HL-60 (cell line): Measurements from ENCODE around the gene POLD3.

ENCODE experiments used
- DNase-seq, 2 experiments: peaks; one replicate each; pipeline ENCODE4 v3.0.0-alpha.2; 2010 to 2020; ENCODE audit warnings: low read depth in 1 of 2, low spot score in 1 of 2
- H3K27ac ChIP-seq: fragments of 250-450 bp; sonication (Bioruptor Pico); replicated peaks from 2 replicates; pipeline ENCODE4 v1.5.1; 2020; ENCODE audit warnings: mild to moderate bottlenecking, moderate library complexity
- H3K27me3 ChIP-seq: fragments of 250-450 bp; sonication (Bioruptor Pico); 2 replicates; pipeline ENCODE4 v1.5.1; 2021; ENCODE audit warnings: mild to moderate bottlenecking, moderate library complexity; ENCODE audit not compliant: insufficient read depth, poor library complexity, severe bottlenecking
- H3K4me3 ChIP-seq: replicated peaks from 2 replicates; pipeline ENCODE4 v1.5.1; 2011; ENCODE audit warnings: mild to moderate bottlenecking, control low read depth, low read length; ENCODE audit not compliant: insufficient read depth
- GABPA ChIP-seq: IDR thresholded peaks from 2 replicates; pipeline ENCODE4 v1.6.1; 2012; ENCODE audit warnings: low read depth
- POLR2AphosphoS5 ChIP-seq: IDR thresholded peaks from 2 replicates; pipeline ENCODE4 v1.6.1; 2012; ENCODE audit warnings: low read depth
- SPI1 ChIP-seq: IDR thresholded peaks from 2 replicates; pipeline ENCODE4 v1.6.1; 2012; ENCODE audit warnings: low read depth, mild to moderate bottlenecking, borderline replicate concordance
- TF ChIP-seq, protein P1 (sequence below): IDR thresholded peaks from 2 replicates; pipeline ENCODE4 v1.6.1; 2012; ENCODE audit warnings: low read depth; ENCODE audit not compliant: insufficient replicate concordance
- TF ChIP-seq, protein P2 (sequence below): IDR thresholded peaks from one replicate; pipeline ENCODE4 v1.5.1; 2011; ENCODE audit warnings: low read length, control low read depth, inconsistent platforms; ENCODE audit not compliant: insufficient read depth

Gene POLD3

DNA sequence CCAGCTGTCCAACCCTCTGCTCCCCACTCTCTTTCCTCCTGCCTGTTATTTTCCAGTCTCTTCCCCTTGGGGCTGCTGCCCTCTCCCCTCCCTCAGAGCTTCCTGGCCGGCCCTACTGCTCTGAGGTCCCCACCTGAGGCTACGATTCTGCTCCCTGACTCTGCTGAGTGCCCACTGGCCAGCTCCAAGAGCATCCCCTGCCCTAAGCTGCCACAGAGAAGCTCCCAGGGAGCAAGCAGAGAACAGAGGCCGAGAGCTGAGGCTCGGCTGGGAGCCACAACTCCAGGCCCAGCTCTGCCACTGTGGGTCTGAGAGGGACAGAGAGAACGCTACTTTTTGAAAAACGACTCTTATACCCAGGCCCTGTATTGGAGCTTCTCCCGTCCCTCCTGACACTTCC is 77.8 kb downstream of the POLD3 start:
- no peak overlapping the region for H3K27ac ChIP-seq
- TF ChIP-seq, protein P1, sequence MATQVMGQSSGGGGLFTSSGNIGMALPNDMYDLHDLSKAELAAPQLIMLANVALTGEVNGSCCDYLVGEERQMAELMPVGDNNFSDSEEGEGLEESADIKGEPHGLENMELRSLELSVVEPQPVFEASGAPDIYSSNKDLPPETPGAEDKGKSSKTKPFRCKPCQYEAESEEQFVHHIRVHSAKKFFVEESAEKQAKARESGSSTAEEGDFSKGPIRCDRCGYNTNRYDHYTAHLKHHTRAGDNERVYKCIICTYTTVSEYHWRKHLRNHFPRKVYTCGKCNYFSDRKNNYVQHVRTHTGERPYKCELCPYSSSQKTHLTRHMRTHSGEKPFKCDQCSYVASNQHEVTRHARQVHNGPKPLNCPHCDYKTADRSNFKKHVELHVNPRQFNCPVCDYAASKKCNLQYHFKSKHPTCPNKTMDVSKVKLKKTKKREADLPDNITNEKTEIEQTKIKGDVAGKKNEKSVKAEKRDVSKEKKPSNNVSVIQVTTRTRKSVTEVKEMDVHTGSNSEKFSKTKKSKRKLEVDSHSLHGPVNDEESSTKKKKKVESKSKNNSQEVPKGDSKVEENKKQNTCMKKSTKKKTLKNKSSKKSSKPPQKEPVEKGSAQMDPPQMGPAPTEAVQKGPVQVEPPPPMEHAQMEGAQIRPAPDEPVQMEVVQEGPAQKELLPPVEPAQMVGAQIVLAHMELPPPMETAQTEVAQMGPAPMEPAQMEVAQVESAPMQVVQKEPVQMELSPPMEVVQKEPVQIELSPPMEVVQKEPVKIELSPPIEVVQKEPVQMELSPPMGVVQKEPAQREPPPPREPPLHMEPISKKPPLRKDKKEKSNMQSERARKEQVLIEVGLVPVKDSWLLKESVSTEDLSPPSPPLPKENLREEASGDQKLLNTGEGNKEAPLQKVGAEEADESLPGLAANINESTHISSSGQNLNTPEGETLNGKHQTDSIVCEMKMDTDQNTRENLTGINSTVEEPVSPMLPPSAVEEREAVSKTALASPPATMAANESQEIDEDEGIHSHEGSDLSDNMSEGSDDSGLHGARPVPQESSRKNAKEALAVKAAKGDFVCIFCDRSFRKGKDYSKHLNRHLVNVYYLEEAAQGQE: no peak
- TF ChIP-seq, protein P2, sequence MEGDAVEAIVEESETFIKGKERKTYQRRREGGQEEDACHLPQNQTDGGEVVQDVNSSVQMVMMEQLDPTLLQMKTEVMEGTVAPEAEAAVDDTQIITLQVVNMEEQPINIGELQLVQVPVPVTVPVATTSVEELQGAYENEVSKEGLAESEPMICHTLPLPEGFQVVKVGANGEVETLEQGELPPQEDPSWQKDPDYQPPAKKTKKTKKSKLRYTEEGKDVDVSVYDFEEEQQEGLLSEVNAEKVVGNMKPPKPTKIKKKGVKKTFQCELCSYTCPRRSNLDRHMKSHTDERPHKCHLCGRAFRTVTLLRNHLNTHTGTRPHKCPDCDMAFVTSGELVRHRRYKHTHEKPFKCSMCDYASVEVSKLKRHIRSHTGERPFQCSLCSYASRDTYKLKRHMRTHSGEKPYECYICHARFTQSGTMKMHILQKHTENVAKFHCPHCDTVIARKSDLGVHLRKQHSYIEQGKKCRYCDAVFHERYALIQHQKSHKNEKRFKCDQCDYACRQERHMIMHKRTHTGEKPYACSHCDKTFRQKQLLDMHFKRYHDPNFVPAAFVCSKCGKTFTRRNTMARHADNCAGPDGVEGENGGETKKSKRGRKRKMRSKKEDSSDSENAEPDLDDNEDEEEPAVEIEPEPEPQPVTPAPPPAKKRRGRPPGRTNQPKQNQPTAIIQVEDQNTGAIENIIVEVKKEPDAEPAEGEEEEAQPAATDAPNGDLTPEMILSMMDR: no peak
- TF ChIP-seq SPI1 (no peak), POLR2AphosphoS5 (no peak), GABPA (no peak)

DNA sequence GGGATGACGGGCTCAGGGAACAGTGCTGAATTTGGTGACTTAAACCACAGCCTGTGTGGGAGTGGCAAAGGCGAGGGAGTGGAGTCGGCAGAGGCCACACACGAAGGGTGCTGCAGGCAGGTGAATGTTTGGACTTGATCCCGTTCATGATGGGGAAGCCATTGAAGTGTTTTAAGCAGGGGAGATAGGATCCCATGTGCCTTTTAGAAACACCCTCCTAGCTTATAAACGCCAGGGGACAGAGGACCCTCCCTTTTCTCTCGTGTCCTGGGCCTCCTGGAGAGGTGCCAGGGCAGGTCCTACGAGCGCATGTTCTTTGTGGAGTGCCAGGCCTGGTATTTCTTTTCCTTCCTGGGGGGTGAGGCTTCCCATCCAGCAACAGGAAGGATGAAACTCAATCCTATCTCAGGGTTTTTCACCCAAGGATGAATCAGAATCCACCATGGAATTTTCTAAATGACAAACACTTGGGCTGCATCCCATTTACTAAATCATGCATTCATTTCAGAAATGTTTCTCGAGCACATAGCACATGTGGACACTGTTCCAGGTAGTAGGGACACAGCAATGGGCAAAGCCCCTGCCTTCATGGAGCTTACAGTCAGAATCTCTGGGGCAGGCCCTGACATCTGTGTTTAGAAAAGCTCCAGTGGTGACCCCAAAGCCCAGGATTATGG is 79.3 kb downstream of the POLD3 start:
- TF ChIP-seq POLR2AphosphoS5 (no peak), GABPA (no peak), SPI1 (no peak)
- TF ChIP-seq, protein P1: no peak
- TF ChIP-seq, protein P2: no peak
- H3K4me3 ChIP-seq: no peak overlapping the region
- no peak for DNase-seq
- no peak overlapping the region for H3K27ac ChIP-seq
- no peaks in the 10 kb centered on the region for H3K27me3 ChIP-seq

More for the DNA sequence above, 77.8 kb downstream of the POLD3 start:
- H3K27me3 ChIP-seq: no peaks in the 10 kb centered on the region
- DNase-seq: no peak
- H3K4me3 ChIP-seq: no peak overlapping the region

DNA sequence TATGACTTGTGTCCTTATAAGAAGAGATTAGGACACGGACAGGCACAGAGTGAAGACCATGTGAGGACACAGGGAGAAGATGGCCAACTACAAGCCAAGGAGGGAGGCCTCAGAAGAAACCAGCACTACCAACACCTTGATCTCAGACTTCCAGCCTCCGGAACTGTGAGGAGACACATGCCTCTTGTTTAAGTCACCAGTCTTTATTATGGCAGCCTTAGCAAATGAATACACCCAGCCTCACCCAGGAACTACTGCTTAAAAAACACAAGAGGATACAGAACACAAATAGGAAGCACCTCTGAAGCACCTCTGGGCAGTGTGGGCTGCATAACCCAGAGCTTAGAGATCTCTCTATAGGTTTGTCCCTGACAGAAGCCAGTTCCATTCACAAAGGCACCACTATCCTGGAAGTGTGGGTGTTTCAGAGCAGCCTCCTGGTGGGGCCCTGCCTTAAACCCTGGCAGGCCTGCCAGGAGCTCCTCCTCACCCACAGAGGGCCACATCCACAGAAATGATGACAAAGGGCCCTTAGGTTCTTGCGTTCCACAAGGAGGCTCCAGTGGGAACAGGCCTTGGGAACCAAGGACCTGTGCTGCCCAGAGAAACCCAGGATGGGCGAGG is 80.1 kb downstream of the POLD3 start:
- Histone ChIP-seq H3K27ac (no peak overlapping the region), H3K4me3 (no peak overlapping the region)
- no peak for TF ChIP-seq POLR2AphosphoS5
- TF ChIP-seq GABPA: no peak
- TF ChIP-seq, protein P1: no peak
- TF ChIP-seq, protein P2: no peak
- TF ChIP-seq SPI1: no peak

More for the DNA sequence above, 80.1 kb downstream of the POLD3 start:
- no peaks in the 10 kb centered on the region for H3K27me3 ChIP-seq
- no peak for DNase-seq
